Measurements from ENCODE around the gene NPIPA2.
"Not testable (repeated sequence)": the region's sequence is repeated elsewhere in the genome, so short reads cannot be mapped to it uniquely, and the experiment has no call there.

GRCh38 chr16:14790320-14790956 is 48.1 kb downstream of the NPIPA2 start:
- not testable (repeated sequence) for TF ChIP-seq CTCF (IDR thresholded peaks at IDR 0.05; ENCODE audit: low read length); EZH2 (IDR thresholded peaks at IDR 0.05; ENCODE audit: borderline replicate concordance, low read length)
